Stimulated activated CD4-positive, alpha-beta T cell treated with anti-CD3 and anti-CD28 coated beads, TNF-alpha, amount 100 ng/mL, for 1 hour (primary cell): ENCODE data around the gene VSIG4.
"Not testable (repeated sequence)": the region's sequence is repeated elsewhere in the genome, so short reads cannot be mapped to it uniquely, and the experiment has no call there.

ENCODE experiments used
- DNase-seq, 3 donors: peaks; one replicate each; pipeline ENCODE4 v3.0.0-alpha.2; 2020; ENCODE audit warnings: low read depth in 3 of 3, low spot score in 1 of 3

VSIG4 gene

GRCh38 chrX:65985922-65986588, 53.8 kb downstream of the VSIG4 start:
- peak; percentile 7 to 18 (median 11) for DNase-seq

- DNase-seq = no peak
Observed at GRCh38 chrX:65985211-65985610, 54.7 kb downstream of the VSIG4 start.

DNA sequence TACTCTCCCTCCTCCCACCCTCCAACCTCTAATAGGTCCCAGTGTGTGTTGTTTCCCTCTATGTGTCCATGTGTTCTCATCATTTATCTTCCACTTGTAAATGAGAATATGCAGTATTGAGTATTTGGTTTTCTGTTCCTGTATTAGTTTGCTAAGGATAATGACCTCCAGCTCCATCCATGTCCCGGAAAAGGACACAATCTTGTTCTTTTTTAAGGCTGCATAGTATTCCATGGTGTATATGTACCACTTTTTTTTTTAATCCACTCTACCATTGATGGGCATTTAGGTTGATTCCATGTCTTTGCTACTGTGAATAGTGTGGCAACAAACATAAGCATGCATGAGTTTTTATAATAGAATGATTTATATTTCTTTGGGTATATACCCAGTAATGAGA, 62.7 kb downstream of the VSIG4 start:
- DNase-seq = not testable (repeated sequence)

DNA sequence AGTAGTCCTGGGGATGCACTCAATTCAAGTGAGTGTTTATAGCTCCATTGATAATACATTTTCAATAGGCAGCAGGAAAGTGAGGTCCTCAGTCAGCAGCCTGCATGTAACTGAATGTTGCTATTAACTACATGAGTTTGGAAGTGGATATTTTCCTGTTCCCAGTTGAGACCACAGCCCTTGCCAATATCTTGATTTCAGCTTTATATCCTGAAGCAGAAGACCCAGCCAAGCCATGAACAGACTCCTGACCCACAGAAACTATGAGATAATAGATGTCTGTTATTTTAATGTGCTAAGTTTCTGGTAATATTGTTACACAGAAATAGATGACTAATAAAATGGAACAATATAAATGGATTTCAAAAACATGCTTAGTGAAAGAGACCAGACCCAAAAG, 63.7 kb downstream of the VSIG4 start:
- no peak for DNase-seq

- not testable (repeated sequence) for DNase-seq
Observed at GRCh38 chrX:65975161-65975751, 64.6 kb downstream of the VSIG4 start.
